ENCODE results near the gene NCOA4. TPM values are rescaled to one million over a fixed set of nuclear protein-coding genes. Genes with fewer than 3 reads are reported as not detected.
"Not testable (repeated sequence)": the region's sequence is repeated elsewhere in the genome, so short reads cannot be mapped to it uniquely, and the experiment has no call there.

NCOA4 gene
- total and polyA plus RNA-seq, 2 of the 8 experiments (the other 6 are each of a cell fraction or from before 2014, with no cell fraction given), result 28.9 to 65.2 TPM

DNA sequence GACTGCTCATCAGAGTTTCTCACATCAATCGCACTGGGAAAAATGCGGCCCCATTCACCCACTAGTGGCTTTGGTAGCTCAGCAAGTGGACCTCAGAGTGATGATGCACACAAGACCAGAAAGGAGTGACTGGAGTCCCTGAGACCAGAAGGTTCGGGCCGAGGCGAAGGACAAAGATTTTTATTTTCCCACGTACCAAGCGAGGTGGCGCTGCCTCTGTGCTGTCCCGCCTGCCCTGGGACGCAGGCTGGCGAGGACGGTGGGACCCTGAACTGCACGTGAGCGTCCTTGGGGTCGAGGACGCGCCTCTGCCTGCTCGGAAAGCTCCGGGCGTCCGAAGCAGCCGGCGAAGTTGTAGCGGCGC is 58.7 kb downstream of the NCOA4 start:
- POLR2A ChIA-PET (ENCODE audit: partially characterized antibody); H2AFZ ChIP-seq (ENCODE audit: low read length); H2BK20ac ChIP-seq (ENCODE audit: low read length); H3K14ac ChIP-seq (ENCODE audit: insufficient read length); H3K9me3 ChIP-seq (ENCODE audit: insufficient read depth in 2 of 2, low read depth in 1 of 2, low read length in 1 of 2); H3K18ac ChIP-seq (ENCODE audit: extremely low read depth, low read length); H3K23me2 ChIP-seq (ENCODE audit: low read depth, low read length); H3K56ac ChIP-seq (replicated peaks; ENCODE audit: insufficient read length, low read depth, low read length); H3K4ac ChIP-seq (replicated peaks; ENCODE audit: insufficient read length, low read depth, low read length); H3K23ac ChIP-seq (ENCODE audit: insufficient read length); H2BK120ac ChIP-seq (replicated peaks; ENCODE audit: low read depth, low read length); CTCF ChIA-PET (ENCODE audit: partially characterized antibody); H3K27me3 ChIP-seq (replicated peaks in 1 of 4; ENCODE audit: control insufficient read depth in 3 of 4, extremely low read depth in 1 of 4, insufficient read depth in 3 of 4, low read length in 3 of 4); H2AK5ac ChIP-seq (ENCODE audit: low read depth, low read length); DNase-seq (ENCODE audit: low read depth in 1 of 2, low spot score in 2 of 2); H4K20me1 ChIP-seq (replicated peaks in 1 of 2; ENCODE audit: control insufficient read depth in 1 of 2, insufficient read depth in 2 of 2, low read length in 2 of 2); H3K4me1 ChIP-seq (replicated peaks in 1 of 4; ENCODE audit: control insufficient read depth in 3 of 4, insufficient read depth in 4 of 4, low read length in 3 of 4); H2BK5ac ChIP-seq (ENCODE audit: low read depth, low read length); FAIRE-seq; H3K79me1 ChIP-seq (ENCODE audit: low read depth, low read length); H2BK15ac ChIP-seq (ENCODE audit: low read length); H4K91ac ChIP-seq (replicated peaks; ENCODE audit: insufficient read length, low read length); H4K5ac ChIP-seq (ENCODE audit: insufficient read length, low read depth, low read length); H2BK12ac ChIP-seq (ENCODE audit: low read depth, low read length); H3K36me3 ChIP-seq (ENCODE audit: control insufficient read depth in 2 of 4, insufficient read depth in 4 of 4, low read length in 3 of 4): not testable (repeated sequence)
- Histone ChIP-seq H3K79me2 (ENCODE audit: control insufficient read depth in 1 of 2, insufficient read depth in 2 of 2, low read length in 2 of 2) (peaks cover 12 to 80% of the 10 kb centered on the region in 2 experiments), H3K9ac (replicated peaks in 1 of 4; ENCODE audit: extremely low read depth in 1 of 4, low read depth in 3 of 4, low read length in 3 of 4) (peak overlapping the region; percentile 59 to 92 (median 80)), H3K27ac (ENCODE audit: low read depth, low read length) (peak overlapping the region; percentile 73; the same call in 1 of the 2 replicates), H3K4me3 (ENCODE audit: extremely low read depth in 1 of 4, insufficient read depth in 2 of 4, low read depth in 3 of 4, low read length in 4 of 4) (peak overlapping the region; percentile 66 to 92 (median 82)), H4K8ac (ENCODE audit: extremely low read depth, insufficient read depth, low read length) (peak overlapping the region; percentile 86; the same call in 1 of the 2 replicates), H3K4me2 (ENCODE audit: insufficient read depth in 1 of 2, low read depth in 2 of 2, low read length in 2 of 2) (peak overlapping the region; percentile 65 to 84)
- WGBS, 2 experiments (ENCODE audit: extremely low coverage in 1 of 2, insufficient coverage in 1 of 2, insufficient read length in 1 of 2, insufficient replicate concordance in 2 of 2, low coverage in 1 of 2, low lambda C conversion rate in 2 of 2, missing lambda C conversion rate in 1 of 2), result 1% methylated on average over 16 of the region's 25 CpGs; no CpG with 5 or more reads in 1 of the 2 experiments
- TF ChIP-seq, protein P1, sequence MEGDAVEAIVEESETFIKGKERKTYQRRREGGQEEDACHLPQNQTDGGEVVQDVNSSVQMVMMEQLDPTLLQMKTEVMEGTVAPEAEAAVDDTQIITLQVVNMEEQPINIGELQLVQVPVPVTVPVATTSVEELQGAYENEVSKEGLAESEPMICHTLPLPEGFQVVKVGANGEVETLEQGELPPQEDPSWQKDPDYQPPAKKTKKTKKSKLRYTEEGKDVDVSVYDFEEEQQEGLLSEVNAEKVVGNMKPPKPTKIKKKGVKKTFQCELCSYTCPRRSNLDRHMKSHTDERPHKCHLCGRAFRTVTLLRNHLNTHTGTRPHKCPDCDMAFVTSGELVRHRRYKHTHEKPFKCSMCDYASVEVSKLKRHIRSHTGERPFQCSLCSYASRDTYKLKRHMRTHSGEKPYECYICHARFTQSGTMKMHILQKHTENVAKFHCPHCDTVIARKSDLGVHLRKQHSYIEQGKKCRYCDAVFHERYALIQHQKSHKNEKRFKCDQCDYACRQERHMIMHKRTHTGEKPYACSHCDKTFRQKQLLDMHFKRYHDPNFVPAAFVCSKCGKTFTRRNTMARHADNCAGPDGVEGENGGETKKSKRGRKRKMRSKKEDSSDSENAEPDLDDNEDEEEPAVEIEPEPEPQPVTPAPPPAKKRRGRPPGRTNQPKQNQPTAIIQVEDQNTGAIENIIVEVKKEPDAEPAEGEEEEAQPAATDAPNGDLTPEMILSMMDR (IDR thresholded peaks at IDR 0.05; ENCODE audit: control extremely low read depth in 1 of 3, insufficient read depth in 1 of 3, low read depth in 1 of 3, low read length in 3 of 3), result peak in 1 of 3 experiments; percentile 11; a peak in 1 of 4 replicates
